NCI-H748 (cell line): Measurements from ENCODE around the gene EDA.
"Not testable (repeated sequence)": the region's sequence is repeated elsewhere in the genome, so short reads cannot be mapped to it uniquely, and the experiment has no call there.

ENCODE experiments used
- DNase-seq: peaks from one replicate; lab custom pipeline; 2025; ENCODE audit not compliant: unreplicated experiment; lab: John Stamatoyannopoulos, UW

EDA gene

GRCh38 chrX:69741721-69742120, 125.8 kb downstream of the EDA start:
- no peak for DNase-seq

GRCh38 chrX:69746051-69746450, 130.1 kb downstream of the EDA start:
- no peak for DNase-seq

- no peak for DNase-seq
These were observed 132.1 kb downstream of the EDA start for GRCh38 chrX:69748055-69748454.

GRCh38 chrX:69759921-69760625, 144.2 kb downstream of the EDA start:
- DNase-seq: no peak

GRCh38 chrX:69761633-69762032, 145.7 kb downstream of the EDA start:
- no peak for DNase-seq

- no peak for DNase-seq
These were observed 146.4 kb downstream of the EDA start for GRCh38 chrX:69762340-69762739.

GRCh38 chrX:69793260-69793935, 177.5 kb downstream of the EDA start:
- no peak for DNase-seq

- DNase-seq: no peak
These were observed 179.8 kb downstream of the EDA start for GRCh38 chrX:69795702-69796101.

GRCh38 chrX:69807400-69807799, 191.5 kb downstream of the EDA start:
- no peak for DNase-seq

GRCh38 chrX:69808375-69808774, 192.5 kb downstream of the EDA start:
- DNase-seq: no peak

GRCh38 chrX:69813677-69814076, 197.8 kb downstream of the EDA start:
- DNase-seq: no peak

- no peak for DNase-seq
These were observed 199.2 kb downstream of the EDA start for GRCh38 chrX:69815063-69815462.

GRCh38 chrX:69815519-69815918, 199.6 kb downstream of the EDA start:
- DNase-seq: no peak

GRCh38 chrX:69844636-69845035, 228.7 kb downstream of the EDA start:
- no peak for DNase-seq

- not testable (repeated sequence) for DNase-seq
These were observed 244.1 kb downstream of the EDA start for GRCh38 chrX:69859999-69860398.

- no peak for DNase-seq
These were observed 260.3 kb downstream of the EDA start for GRCh38 chrX:69876221-69876620.

GRCh38 chrX:69884210-69884609, 268.3 kb downstream of the EDA start:
- no peak for DNase-seq

GRCh38 chrX:69896046-69896445, 280.1 kb downstream of the EDA start:
- no peak for DNase-seq

- DNase-seq: no peak
These were observed 284.6 kb downstream of the EDA start for GRCh38 chrX:69900491-69900890.

- DNase-seq: no peak
These were observed 290.5 kb downstream of the EDA start for GRCh38 chrX:69906447-69906846.

- DNase-seq: no peak
These were observed 298.9 kb downstream of the EDA start for GRCh38 chrX:69914781-69915180.

- no peak for DNase-seq
These were observed 303.8 kb downstream of the EDA start for GRCh38 chrX:69919749-69920148.

GRCh38 chrX:69932323-69932722, 316.4 kb downstream of the EDA start:
- DNase-seq: no peak
